Measurements from ENCODE around the gene BRD8. TPM values are rescaled to one million over a fixed set of nuclear protein-coding genes. Genes with fewer than 3 reads are reported as not detected.

BRD8 gene
- total and polyA plus RNA-seq, 12 donors: 13.0 to 35.9 (median 22.7) TPM

GRCh38 chr5:138180841-138181240 is 2.4 kb upstream of the BRD8 start:
- Histone ChIP-seq H3K36me3 (peaks cover 0 to 62% (median 0%) of the 10 kb centered on the region in 9 donors), H3K27me3 (no peaks in the 10 kb centered on the region), H3K9me3 (no peaks in the 10 kb centered on the region), H3K4me1 (peaks cover 0 to 38% (median 23%) of the 10 kb centered on the region in 9 donors), H3K4me3 (no peak overlapping the region), H3K27ac (no peak overlapping the region)
- intact Hi-C loops (cut with DNase I): no loop called here
- 94 to 96% methylated on average over 5 of the region's 5 CpGs for WGBS, 2 donors
- TF ChIP-seq CTCF (IDR thresholded peaks at IDR 0.05): no peak
- DNase-seq (no peak), ATAC-seq (no peak)

- Histone ChIP-seq H3K9me3 (no peaks in the 10 kb centered on the region), H3K27ac (no peak overlapping the region), H3K4me3 (peak overlapping the region in 1 of 10 donors; percentile 66), H3K4me1 (peaks cover 0 to 35% (median 23%) of the 10 kb centered on the region in 9 donors), H3K27me3 (no peaks in the 10 kb centered on the region), H3K36me3 (peaks cover 0 to 62% (median 0%) of the 10 kb centered on the region in 9 donors)
- ATAC-seq: no peak
- no peak for DNase-seq
- intact Hi-C loops (cut with DNase I): no loop called here
- TF ChIP-seq CTCF (IDR thresholded peaks at IDR 0.05): peak in 6 of 9 donors; percentile 13 to 43 (median 26)
- WGBS, 2 donors: 77 to 79% methylated on average over 5 of the region's 5 CpGs
Observed at GRCh38 chr5:138180183-138180782, 1.9 kb upstream of the BRD8 start.

- peak overlapping the region in 1 of 10 donors; percentile 94 for H3K27ac ChIP-seq
- H3K9me3 ChIP-seq: no peaks in the 10 kb centered on the region
- H3K36me3 ChIP-seq: peaks cover 0 to 62% (median 3%) of the 10 kb centered on the region in 9 donors
- peaks cover 0 to 35% (median 23%) of the 10 kb centered on the region in 9 donors for H3K4me1 ChIP-seq
- WGBS, 2 donors: 2% methylated on average over 23 of the region's 23 CpGs
- no peak for TF ChIP-seq CTCF (IDR thresholded peaks at IDR 0.05)
- peak overlapping the region in 9 of 10 donors; percentile 66 to 94 (median 85) for H3K4me3 ChIP-seq
- ATAC-seq: no peak
- H3K27me3 ChIP-seq: no peaks in the 10 kb centered on the region
- no peak for DNase-seq
- intact Hi-C loops (cut with DNase I): no loop called here
Observed at GRCh38 chr5:138179277-138179857, 937 bp upstream of the BRD8 start.

GRCh38 chr5:138177941-138178515 is 402 bp downstream of the BRD8 start:
- Histone ChIP-seq H3K27me3 (no peaks in the 10 kb centered on the region), H3K4me1 (peaks cover 0 to 35% (median 23%) of the 10 kb centered on the region in 9 donors), H3K27ac (peak overlapping the region; percentile 69 to 94 (median 89)), H3K36me3 (peaks cover 0 to 62% (median 7%) of the 10 kb centered on the region in 9 donors), H3K4me3 (peak overlapping the region; percentile 56 to 94 (median 83)), H3K9me3 (no peaks in the 10 kb centered on the region)
- ATAC-seq: peak in 6 of 8 donors; percentile 46 to 69 (median 59)
- WGBS, 2 donors: 0% methylated on average over 16 of the region's 16 CpGs
- intact Hi-C loops (cut with DNase I): no loop called here
- DNase-seq: peak; percentile 13 to 17
- TF ChIP-seq CTCF (IDR thresholded peaks at IDR 0.05): no peak
